ENCODE measurements around the gene AGPS.

- TF ChIP-seq POLR2AphosphoS5 (IDR thresholded peaks at IDR 0.05; ENCODE audit: low read depth) (no peak), CTCF (IDR thresholded peaks at IDR 0.05; ENCODE audit: insufficient read depth, low read length) (no peak)
These were observed 5.1 kb downstream of the AGPS start for GRCh38 chr2:177397481-177398289.
